BE2C (cell line): Measurements from ENCODE around the gene CRADD.
"Not testable (repeated sequence)": the region's sequence is repeated elsewhere in the genome, so short reads cannot be mapped to it uniquely, and the experiment has no call there.

Experiments used
- DNase-seq: peaks from one replicate; pipeline ENCODE4 v3.0.0-alpha.2; 2020
- H3K27me3 ChIP-seq: fragments of 250-450 bp; sonication (Bioruptor Pico); 2 replicates; pipeline ENCODE4 v1.5.1; 2020; ENCODE audit warnings: mild to moderate bottlenecking
- H3K36me3 ChIP-seq: fragments of 250-450 bp; sonication (Bioruptor Pico); 2 replicates; pipeline ENCODE4 v1.5.1; 2020; ENCODE audit warnings: mild to moderate bottlenecking
- H3K4me1 ChIP-seq: fragments of 250-450 bp; sonication (Bioruptor Pico); 2 replicates; pipeline ENCODE4 v1.5.1; 2020
- H3K4me3 ChIP-seq: 2 replicates; pipeline ENCODE4 v1.5.1; 2011; ENCODE audit warnings: low read depth, low read length
- H3K9me3 ChIP-seq: fragments of 250-450 bp; sonication (Bioruptor Pico); 2 replicates; pipeline ENCODE4 v1.5.1; 2020
- TF ChIP-seq, protein P1 (sequence below): IDR thresholded peaks from 2 replicates; pipeline ENCODE4 v1.5.1; 2012; ENCODE audit warnings: mild to moderate bottlenecking, low read depth, low read length

The CRADD gene

DNA sequence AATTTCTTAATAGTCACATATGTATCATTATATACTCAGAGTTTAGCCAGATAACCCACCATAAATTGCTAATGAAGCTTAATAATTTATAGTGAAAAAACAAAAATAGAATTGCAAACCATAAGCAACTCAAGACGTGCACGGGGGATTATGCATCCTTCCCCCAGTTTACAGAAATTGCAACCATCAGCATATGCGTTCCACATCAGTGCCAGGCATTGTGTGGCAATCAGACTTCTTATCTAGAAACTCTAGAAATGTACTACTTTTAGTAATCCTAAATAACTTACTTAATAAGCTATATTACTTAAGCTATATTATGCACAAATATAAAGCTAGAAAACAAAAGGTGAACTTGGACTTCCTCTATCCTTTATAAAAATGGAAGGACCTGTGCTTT is 115.8 kb downstream of the CRADD start:
- Histone ChIP-seq H3K36me3 (no peaks in the 10 kb centered on the region), H3K4me1 (no peaks in the 10 kb centered on the region), H3K27me3 (no peaks in the 10 kb centered on the region), H3K4me3 (no peak overlapping the region), H3K9me3 (no peaks in the 10 kb centered on the region)
- TF ChIP-seq, protein P1, sequence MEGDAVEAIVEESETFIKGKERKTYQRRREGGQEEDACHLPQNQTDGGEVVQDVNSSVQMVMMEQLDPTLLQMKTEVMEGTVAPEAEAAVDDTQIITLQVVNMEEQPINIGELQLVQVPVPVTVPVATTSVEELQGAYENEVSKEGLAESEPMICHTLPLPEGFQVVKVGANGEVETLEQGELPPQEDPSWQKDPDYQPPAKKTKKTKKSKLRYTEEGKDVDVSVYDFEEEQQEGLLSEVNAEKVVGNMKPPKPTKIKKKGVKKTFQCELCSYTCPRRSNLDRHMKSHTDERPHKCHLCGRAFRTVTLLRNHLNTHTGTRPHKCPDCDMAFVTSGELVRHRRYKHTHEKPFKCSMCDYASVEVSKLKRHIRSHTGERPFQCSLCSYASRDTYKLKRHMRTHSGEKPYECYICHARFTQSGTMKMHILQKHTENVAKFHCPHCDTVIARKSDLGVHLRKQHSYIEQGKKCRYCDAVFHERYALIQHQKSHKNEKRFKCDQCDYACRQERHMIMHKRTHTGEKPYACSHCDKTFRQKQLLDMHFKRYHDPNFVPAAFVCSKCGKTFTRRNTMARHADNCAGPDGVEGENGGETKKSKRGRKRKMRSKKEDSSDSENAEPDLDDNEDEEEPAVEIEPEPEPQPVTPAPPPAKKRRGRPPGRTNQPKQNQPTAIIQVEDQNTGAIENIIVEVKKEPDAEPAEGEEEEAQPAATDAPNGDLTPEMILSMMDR = no peak
- no peak for DNase-seq

DNA sequence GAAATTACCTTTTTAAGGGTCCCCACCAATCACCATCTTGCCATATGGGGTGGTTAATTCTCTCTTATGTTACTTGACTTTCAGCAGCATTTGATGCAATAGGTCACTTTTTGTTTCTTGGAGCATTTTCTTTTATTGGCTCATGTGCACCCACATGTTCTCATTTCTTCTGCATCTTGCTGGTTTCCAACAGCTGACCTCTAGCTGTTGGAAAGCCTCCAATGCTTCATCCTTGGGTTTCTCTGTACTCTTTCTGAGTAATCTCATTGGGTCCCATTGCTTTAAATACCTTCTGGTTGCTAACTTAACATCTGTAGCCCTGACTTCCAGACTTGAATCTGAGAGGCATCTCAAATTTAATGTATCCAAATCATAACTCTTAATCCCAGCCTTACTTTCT is 116.8 kb downstream of the CRADD start:
- Histone ChIP-seq H3K9me3 (no peaks in the 10 kb centered on the region), H3K36me3 (no peaks in the 10 kb centered on the region), H3K27me3 (no peaks in the 10 kb centered on the region), H3K4me1 (no peaks in the 10 kb centered on the region), H3K4me3 (no peak overlapping the region)
- TF ChIP-seq, protein P1 = no peak
- DNase-seq = no peak

DNA sequence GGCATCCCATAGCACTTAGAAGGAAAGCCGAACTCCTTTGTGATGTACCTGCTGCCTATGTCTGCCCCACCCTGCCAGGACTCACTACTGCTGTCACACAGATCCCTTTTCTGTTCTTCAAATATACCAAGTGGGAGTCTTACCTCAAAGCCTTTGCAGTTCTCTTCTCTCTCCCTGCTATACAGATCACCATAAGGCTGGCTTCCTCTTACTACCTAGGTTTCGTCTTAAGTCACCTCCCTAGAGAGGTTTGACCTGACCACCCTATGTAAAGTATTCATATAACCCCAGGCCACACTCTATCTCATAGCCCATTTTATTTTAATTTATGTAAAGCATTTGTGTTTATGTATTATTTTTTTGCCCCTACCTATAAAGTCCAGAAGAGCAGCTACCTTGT is 117.6 kb downstream of the CRADD start:
- Histone ChIP-seq H3K4me3 (no peak overlapping the region), H3K4me1 (no peaks in the 10 kb centered on the region), H3K9me3 (no peaks in the 10 kb centered on the region), H3K27me3 (no peaks in the 10 kb centered on the region), H3K36me3 (peaks cover 2% of the 10 kb centered on the region; the same call in 1 of the 2 replicates)
- TF ChIP-seq, protein P1 = no peak
- no peak for DNase-seq

DNA sequence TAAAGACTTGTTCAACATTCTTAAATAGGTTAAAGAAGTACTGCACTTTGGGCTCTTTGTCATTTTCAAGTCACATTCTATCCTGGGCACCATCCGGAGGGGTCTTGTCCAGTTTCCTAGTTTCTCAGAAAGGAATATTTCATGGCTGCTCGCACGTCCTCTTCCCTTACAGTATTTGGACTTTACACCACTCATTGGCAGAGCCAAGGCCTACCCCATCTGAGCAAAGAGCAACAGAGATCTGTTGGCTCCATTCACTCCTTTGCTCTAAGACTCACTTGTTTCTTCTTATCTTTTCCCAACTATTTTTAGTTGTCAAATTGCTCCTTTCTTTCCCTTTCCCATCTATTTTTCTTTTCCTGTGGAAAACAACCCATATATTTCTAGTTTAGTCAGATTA is 118.2 kb downstream of the CRADD start:
- Histone ChIP-seq H3K4me3 (no peak overlapping the region), H3K4me1 (no peaks in the 10 kb centered on the region), H3K27me3 (no peaks in the 10 kb centered on the region), H3K9me3 (no peaks in the 10 kb centered on the region), H3K36me3 (peaks cover 2% of the 10 kb centered on the region; the same call in 1 of the 2 replicates)
- TF ChIP-seq, protein P1 = no peak
- DNase-seq = no peak

DNA sequence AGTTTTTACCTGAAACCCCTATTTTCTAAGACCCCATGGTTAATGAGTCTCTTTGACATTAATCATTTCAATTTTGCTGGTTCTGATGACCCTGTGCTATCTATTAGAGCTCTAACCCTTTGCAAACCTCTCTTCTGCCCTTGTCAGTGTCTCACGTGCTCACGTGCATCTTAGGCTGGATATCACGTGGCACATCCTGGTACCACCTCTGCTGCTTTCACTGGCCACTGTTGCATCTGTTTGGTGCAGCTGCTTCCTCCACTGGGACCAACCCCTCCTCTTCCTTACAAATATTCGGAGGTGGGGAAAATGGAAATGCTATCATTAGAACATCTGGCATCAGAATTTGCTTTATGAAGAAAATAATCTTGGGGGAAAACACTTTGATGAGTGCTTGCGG is 119.6 kb downstream of the CRADD start:
- DNase-seq = no peak
- H3K27me3 ChIP-seq = no peaks in the 10 kb centered on the region
- H3K4me3 ChIP-seq = no peak overlapping the region
- H3K9me3 ChIP-seq = no peaks in the 10 kb centered on the region
- no peaks in the 10 kb centered on the region for H3K4me1 ChIP-seq
- TF ChIP-seq, protein P1 = no peak
- peaks cover 2% of the 10 kb centered on the region; the same call in 1 of the 2 replicates for H3K36me3 ChIP-seq

DNA sequence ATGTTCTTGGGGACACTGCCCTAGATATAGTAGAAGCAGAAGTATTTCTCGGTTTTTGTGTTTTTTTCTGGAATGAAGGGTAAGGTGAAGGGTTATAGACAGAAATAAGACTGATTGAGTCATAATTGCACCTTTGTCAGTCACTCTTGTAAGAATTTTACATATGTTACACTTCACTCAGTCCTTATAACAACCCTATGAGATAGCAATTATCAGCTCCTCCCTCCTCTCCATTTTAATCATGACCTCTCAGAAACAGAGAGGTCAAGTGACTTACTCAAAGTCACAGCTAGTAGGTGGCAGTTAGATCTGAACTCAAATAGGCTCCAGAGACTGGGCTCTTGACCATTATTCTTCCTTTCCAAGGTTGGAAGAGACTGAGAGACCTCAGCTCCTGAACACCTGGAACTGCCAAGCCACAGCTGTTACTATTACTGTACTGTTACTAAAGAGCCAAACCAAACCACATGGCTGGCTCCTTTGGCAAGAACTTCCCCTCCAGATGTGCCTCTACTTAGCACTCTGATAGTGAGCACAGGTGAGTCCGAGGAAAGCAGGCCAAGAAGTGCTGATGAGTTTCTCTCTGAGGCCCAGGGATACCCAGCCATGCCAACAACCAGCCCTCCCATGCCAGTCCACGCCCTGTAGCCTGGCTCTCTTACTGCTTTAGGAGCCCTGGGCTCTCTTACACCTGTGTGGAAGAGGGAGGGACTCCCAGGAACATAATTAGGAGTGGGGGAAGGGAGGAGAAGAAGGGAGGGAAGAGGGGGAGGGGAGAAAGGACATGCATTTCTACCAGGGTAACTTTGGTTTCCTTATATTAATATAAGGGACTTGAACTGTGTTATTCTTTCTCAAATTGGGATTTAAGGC is 121.3 kb downstream of the CRADD start:
- Histone ChIP-seq H3K9me3 (no peaks in the 10 kb centered on the region), H3K4me3 (no peak overlapping the region), H3K27me3 (no peaks in the 10 kb centered on the region), H3K36me3 (peaks cover 2% of the 10 kb centered on the region; the same call in 1 of the 2 replicates), H3K4me1 (peaks cover 3% of the 10 kb centered on the region; the same call in 1 of the 2 replicates)
- no peak for DNase-seq
- TF ChIP-seq, protein P1 = no peak

DNA sequence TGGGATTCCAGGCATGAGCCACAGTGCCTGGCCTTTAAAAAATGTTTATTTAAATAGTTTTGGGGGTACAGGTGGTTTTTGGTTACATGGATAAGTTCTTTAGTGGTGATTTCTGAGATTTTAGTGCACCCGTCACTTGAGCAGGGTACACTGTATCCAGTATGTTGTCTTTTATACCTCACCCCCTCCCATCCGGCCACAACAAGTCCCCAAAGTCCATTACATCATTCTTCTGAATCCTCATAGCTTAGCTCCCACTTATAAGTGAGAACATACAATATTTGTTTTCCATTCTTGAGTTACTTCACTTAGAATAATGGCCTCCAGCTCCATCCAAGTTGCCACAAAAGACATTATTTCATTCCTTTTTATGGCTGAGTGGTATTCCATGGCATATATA is 124.5 kb downstream of the CRADD start:
- not testable (repeated sequence) for H3K27me3 ChIP-seq, H3K9me3 ChIP-seq, H3K36me3 ChIP-seq, DNase-seq, H3K4me1 ChIP-seq, H3K4me3 ChIP-seq
